Prostate gland (tissue), 2 donors: ENCODE measurements around the gene WWOX.

ENCODE experiments used
- CTCF ChIP-seq, 4 experiments: fragments of 200-600 bp in 2 of 4; fragments of 450-650 bp in 2 of 4; sonication (generic) in 2 of 4; IDR thresholded peaks; 1 replicate in 3 of 4; 2 replicates in 1 of 4; pipeline ENCODE4 v1.5.1; 2016 to 2019; ENCODE audit warnings: antibody characterized with exemption in 4 of 4, mild to moderate bottlenecking in 2 of 4, moderate library complexity in 2 of 4
- POLR2A ChIP-seq: fragments of 450-650 bp; IDR thresholded peaks from one replicate; pipeline ENCODE4 v1.6.1; 2016; ENCODE audit warnings: antibody characterized with exemption, mild to moderate bottlenecking
- POLR2AphosphoS5 ChIP-seq: sonication (generic); formaldehyde crosslinking; IDR thresholded peaks from one replicate; pipeline ENCODE4 v1.6.1; 2017; ENCODE audit warnings: antibody characterized with exemption

- no peak for TF ChIP-seq CTCF (IDR thresholded peaks at IDR 0.05)
- TF ChIP-seq POLR2AphosphoS5: no peak
- TF ChIP-seq POLR2A: no peak
These were observed 817.6 kb downstream of the WWOX start for GRCh38 chr16:78916928-78917545.
